WTC11 (cell line): Measurements from ENCODE around the gene POLR3F. TPM values are rescaled to one million over a fixed set of nuclear protein-coding genes. Genes with fewer than 3 reads are reported as not detected.

ENCODE experiments used
- ATAC-seq: fragments of 200-7000 bp; cut with Tn5 transposase; 2 replicates; pipeline ENCODE4 v1.10.0; 2021; ENCODE audit warnings: mild to moderate bottlenecking, moderate library complexity
- CTCF ChIA-PET: fragments of 300-600 bp; sonication (Branson Sonifier 250); formaldehyde crosslinking; loops from one replicate; lab custom pipeline; 2021; ENCODE audit warnings: antibody characterized with exemption; lab: Charles Lee
- POLR2A ChIA-PET: fragments of 350-600 bp; sonication (Branson Sonifier 250); formaldehyde crosslinking; loops from one replicate; lab custom pipeline; 2021; ENCODE audit warnings: antibody characterized with exemption; lab: Charles Lee
- DNase-seq: peaks from one replicate; pipeline ENCODE4 v3.0.0; 2021; ENCODE audit warnings: low spot score
- H3K27ac Mint-ChIP-seq: 2 replicates; pipeline ENCODE4 v1.8.0; 2021; ENCODE audit warnings: mixed read lengths
- H3K27me3 Mint-ChIP-seq: 2 replicates; pipeline ENCODE4 v1.8.0; 2021; ENCODE audit warnings: low read depth, mild to moderate bottlenecking, moderate library complexity, mixed read lengths
- H3K36me3 Mint-ChIP-seq: 2 replicates; pipeline ENCODE4 v1.8.0; 2021; ENCODE audit warnings: mixed read lengths
- H3K4me1 Mint-ChIP-seq: 2 replicates; pipeline ENCODE4 v1.8.0; 2022; ENCODE audit warnings: mixed read lengths
- H3K4me3 Mint-ChIP-seq: 2 replicates; pipeline ENCODE4 v1.8.0; 2021; ENCODE audit warnings: mild to moderate bottlenecking, moderate library complexity, mixed read lengths
- H3K9me3 Mint-ChIP-seq: 2 replicates; pipeline ENCODE4 v1.8.0; 2021; ENCODE audit warnings: mixed read lengths
- ARID4B ChIP-seq: sonication (generic); formaldehyde crosslinking; IDR thresholded peaks from 2 replicates; pipeline ENCODE4 v1.8.0; 2023; ENCODE audit warnings: missing genetic modification reagents, mild to moderate bottlenecking, borderline replicate concordance
- E2F1 ChIP-seq: sonication (generic); formaldehyde crosslinking; IDR thresholded peaks from 2 replicates; pipeline ENCODE4 v1.8.0; 2022; ENCODE audit warnings: mild to moderate bottlenecking, missing genetic modification reagents
- ESRRA ChIP-seq: sonication (generic); formaldehyde crosslinking; IDR thresholded peaks from 2 replicates; pipeline ENCODE4 v1.8.1; 2022; ENCODE audit warnings: mild to moderate bottlenecking, missing genetic modification reagents, borderline replicate concordance
- ETV6 ChIP-seq: sonication (generic); formaldehyde crosslinking; IDR thresholded peaks from 2 replicates; pipeline ENCODE4 v1.8.1; 2022; ENCODE audit warnings: mild to moderate bottlenecking, missing genetic modification reagents
- GRHL2 ChIP-seq: fragments of 250-450 bp; sonication (Bioruptor Pico); IDR thresholded peaks from 2 replicates; pipeline ENCODE4 v1.8.0; 2022; ENCODE audit warnings: mild to moderate bottlenecking, moderate library complexity; ENCODE audit not compliant: insufficient replicate concordance, severe bottlenecking
- GTF2I ChIP-seq: fragments of 250-450 bp; sonication (Bioruptor Pico); conservative IDR thresholded peaks from 2 replicates; pipeline ENCODE4 v1.4.0; 2021; ENCODE audit warnings: mild to moderate bottlenecking
- HMGXB4 ChIP-seq: sonication (generic); formaldehyde crosslinking; IDR thresholded peaks from 2 replicates; pipeline ENCODE4 v1.8.1; 2023; ENCODE audit warnings: mild to moderate bottlenecking, moderate library complexity, missing genetic modification reagents
- IRF2 ChIP-seq: sonication (generic); formaldehyde crosslinking; IDR thresholded peaks from 2 replicates; pipeline ENCODE4 v1.8.0; 2022; ENCODE audit warnings: low read depth, missing genetic modification reagents, borderline replicate concordance
- JUN ChIP-seq: sonication (generic); formaldehyde crosslinking; IDR thresholded peaks from 2 replicates; pipeline ENCODE4 v1.8.0; 2023; ENCODE audit warnings: mild to moderate bottlenecking, missing genetic modification reagents
- MYBL2 ChIP-seq: sonication (generic); formaldehyde crosslinking; IDR thresholded peaks from 2 replicates; pipeline ENCODE4 v1.8.1; 2023; ENCODE audit warnings: mild to moderate bottlenecking, moderate library complexity, missing genetic modification reagents
- SOX15 ChIP-seq: fragments of 250-450 bp; sonication (Bioruptor Pico); IDR thresholded peaks from 2 replicates; pipeline ENCODE4 v1.9.0; 2021; ENCODE audit warnings: mild to moderate bottlenecking
- TCF7 ChIP-seq: sonication (generic); formaldehyde crosslinking; IDR thresholded peaks from 2 replicates; pipeline ENCODE4 v1.8.0; 2022; ENCODE audit warnings: mild to moderate bottlenecking, low read depth, missing genetic modification reagents, moderate library complexity
- ZNF219 ChIP-seq: sonication (generic); formaldehyde crosslinking; IDR thresholded peaks from 2 replicates; pipeline ENCODE4 v1.8.0; 2023; ENCODE audit warnings: missing genetic modification reagents, mild to moderate bottlenecking, borderline replicate concordance
- ZNF396 ChIP-seq: fragments of 250-450 bp; sonication (Bioruptor Pico); IDR thresholded peaks from 2 replicates; pipeline ENCODE4 v1.8.0; 2021; ENCODE audit warnings: mild to moderate bottlenecking, moderate library complexity, borderline replicate concordance
- ZNF416 ChIP-seq: fragments of 250-450 bp; sonication (Bioruptor Pico); IDR thresholded peaks from 2 replicates; pipeline ENCODE4 v1.9.0; 2021; ENCODE audit warnings: mild to moderate bottlenecking, inconsistent platforms
- ZNF425 ChIP-seq: fragments of 250-450 bp; sonication (Bioruptor Pico); conservative IDR thresholded peaks from 2 replicates; pipeline ENCODE4 v1.9.0; 2021; ENCODE audit warnings: mild to moderate bottlenecking
- total RNA-seq: library from RNA; stranded (reverse); gene quantifications from 3 replicates; pipeline ENCODE4 v1.2.3, GENCODE V29; 2021
- TF ChIP-seq, protein P1 (sequence below): sonication (generic); formaldehyde crosslinking; IDR thresholded peaks from 2 replicates; pipeline ENCODE4 v1.8.0; 2023; ENCODE audit warnings: mild to moderate bottlenecking, missing genetic modification reagents
- TF ChIP-seq, protein P2 (sequence below): sonication (generic); formaldehyde crosslinking; IDR thresholded peaks from 2 replicates; pipeline ENCODE4 v1.8.0; 2022; ENCODE audit warnings: missing genetic modification reagents
- TF ChIP-seq, protein P3 (sequence below): fragments of 250-450 bp; sonication (Bioruptor Pico); IDR thresholded peaks from 2 replicates; pipeline ENCODE4 v1.9.0; 2021; ENCODE audit warnings: mild to moderate bottlenecking

POLR3F gene
- total RNA-seq, 1 experiment from 2014 or later: 12.7 TPM

- Mint-ChIP-seq H3K27me3 (no peaks in the 10 kb centered on the region), H3K4me3 (no peak overlapping the region), H3K9me3 (no peaks in the 10 kb centered on the region), H3K27ac (no peak overlapping the region), H3K36me3 (peaks cover 46% of the 10 kb centered on the region), H3K4me1 (no peaks in the 10 kb centered on the region)
- ATAC-seq: no peak
- CTCF ChIA-PET: no interaction called here
- POLR2A ChIA-PET: no interaction called here
- DNase-seq: no peak
- TF ChIP-seq E2F1 (no peak), HMGXB4 (CRISPR knock-in tag) (no peak), GTF2I (CRISPR knock-in tag) (no peak), ZNF425 (CRISPR knock-in tag) (no peak), JUN (no peak), ZNF219 (CRISPR knock-in tag) (no peak), MYBL2 (CRISPR knock-in tag) (no peak), ETV6 (CRISPR knock-in tag) (no peak), ZNF416 (CRISPR knock-in tag) (no peak), ARID4B (CRISPR knock-in tag) (no peak), TCF7 (CRISPR knock-in tag) (no peak), SOX15 (no peak), GRHL2 (CRISPR knock-in tag) (no peak), ESRRA (no peak), IRF2 (CRISPR knock-in tag) (no peak), ZNF396 (CRISPR knock-in tag) (no peak)
- TF ChIP-seq, protein P1, sequence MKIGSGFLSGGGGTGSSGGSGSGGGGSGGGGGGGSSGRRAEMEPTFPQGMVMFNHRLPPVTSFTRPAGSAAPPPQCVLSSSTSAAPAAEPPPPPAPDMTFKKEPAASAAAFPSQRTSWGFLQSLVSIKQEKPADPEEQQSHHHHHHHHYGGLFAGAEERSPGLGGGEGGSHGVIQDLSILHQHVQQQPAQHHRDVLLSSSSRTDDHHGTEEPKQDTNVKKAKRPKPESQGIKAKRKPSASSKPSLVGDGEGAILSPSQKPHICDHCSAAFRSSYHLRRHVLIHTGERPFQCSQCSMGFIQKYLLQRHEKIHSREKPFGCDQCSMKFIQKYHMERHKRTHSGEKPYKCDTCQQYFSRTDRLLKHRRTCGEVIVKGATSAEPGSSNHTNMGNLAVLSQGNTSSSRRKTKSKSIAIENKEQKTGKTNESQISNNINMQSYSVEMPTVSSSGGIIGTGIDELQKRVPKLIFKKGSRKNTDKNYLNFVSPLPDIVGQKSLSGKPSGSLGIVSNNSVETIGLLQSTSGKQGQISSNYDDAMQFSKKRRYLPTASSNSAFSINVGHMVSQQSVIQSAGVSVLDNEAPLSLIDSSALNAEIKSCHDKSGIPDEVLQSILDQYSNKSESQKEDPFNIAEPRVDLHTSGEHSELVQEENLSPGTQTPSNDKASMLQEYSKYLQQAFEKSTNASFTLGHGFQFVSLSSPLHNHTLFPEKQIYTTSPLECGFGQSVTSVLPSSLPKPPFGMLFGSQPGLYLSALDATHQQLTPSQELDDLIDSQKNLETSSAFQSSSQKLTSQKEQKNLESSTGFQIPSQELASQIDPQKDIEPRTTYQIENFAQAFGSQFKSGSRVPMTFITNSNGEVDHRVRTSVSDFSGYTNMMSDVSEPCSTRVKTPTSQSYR: no peak
- TF ChIP-seq, protein P2, sequence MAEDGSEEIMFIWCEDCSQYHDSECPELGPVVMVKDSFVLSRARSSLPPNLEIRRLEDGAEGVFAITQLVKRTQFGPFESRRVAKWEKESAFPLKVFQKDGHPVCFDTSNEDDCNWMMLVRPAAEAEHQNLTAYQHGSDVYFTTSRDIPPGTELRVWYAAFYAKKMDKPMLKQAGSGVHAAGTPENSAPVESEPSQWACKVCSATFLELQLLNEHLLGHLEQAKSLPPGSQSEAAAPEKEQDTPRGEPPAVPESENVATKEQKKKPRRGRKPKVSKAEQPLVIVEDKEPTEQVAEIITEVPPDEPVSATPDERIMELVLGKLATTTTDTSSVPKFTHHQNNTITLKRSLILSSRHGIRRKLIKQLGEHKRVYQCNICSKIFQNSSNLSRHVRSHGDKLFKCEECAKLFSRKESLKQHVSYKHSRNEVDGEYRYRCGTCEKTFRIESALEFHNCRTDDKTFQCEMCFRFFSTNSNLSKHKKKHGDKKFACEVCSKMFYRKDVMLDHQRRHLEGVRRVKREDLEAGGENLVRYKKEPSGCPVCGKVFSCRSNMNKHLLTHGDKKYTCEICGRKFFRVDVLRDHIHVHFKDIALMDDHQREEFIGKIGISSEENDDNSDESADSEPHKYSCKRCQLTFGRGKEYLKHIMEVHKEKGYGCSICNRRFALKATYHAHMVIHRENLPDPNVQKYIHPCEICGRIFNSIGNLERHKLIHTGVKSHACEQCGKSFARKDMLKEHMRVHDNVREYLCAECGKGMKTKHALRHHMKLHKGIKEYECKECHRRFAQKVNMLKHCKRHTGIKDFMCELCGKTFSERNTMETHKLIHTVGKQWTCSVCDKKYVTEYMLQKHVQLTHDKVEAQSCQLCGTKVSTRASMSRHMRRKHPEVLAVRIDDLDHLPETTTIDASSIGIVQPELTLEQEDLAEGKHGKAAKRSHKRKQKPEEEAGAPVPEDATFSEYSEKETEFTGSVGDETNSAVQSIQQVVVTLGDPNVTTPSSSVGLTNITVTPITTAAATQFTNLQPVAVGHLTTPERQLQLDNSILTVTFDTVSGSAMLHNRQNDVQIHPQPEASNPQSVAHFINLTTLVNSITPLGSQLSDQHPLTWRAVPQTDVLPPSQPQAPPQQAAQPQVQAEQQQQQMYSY: no peak
- TF ChIP-seq, protein P3, sequence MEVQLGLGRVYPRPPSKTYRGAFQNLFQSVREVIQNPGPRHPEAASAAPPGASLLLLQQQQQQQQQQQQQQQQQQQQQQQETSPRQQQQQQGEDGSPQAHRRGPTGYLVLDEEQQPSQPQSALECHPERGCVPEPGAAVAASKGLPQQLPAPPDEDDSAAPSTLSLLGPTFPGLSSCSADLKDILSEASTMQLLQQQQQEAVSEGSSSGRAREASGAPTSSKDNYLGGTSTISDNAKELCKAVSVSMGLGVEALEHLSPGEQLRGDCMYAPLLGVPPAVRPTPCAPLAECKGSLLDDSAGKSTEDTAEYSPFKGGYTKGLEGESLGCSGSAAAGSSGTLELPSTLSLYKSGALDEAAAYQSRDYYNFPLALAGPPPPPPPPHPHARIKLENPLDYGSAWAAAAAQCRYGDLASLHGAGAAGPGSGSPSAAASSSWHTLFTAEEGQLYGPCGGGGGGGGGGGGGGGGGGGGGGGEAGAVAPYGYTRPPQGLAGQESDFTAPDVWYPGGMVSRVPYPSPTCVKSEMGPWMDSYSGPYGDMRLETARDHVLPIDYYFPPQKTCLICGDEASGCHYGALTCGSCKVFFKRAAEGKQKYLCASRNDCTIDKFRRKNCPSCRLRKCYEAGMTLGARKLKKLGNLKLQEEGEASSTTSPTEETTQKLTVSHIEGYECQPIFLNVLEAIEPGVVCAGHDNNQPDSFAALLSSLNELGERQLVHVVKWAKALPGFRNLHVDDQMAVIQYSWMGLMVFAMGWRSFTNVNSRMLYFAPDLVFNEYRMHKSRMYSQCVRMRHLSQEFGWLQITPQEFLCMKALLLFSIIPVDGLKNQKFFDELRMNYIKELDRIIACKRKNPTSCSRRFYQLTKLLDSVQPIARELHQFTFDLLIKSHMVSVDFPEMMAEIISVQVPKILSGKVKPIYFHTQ (CRISPR knock-in tag): no peak
These were observed 10.6 kb downstream of the POLR3F start for GRCh38 chr20:18477821-18478220.
